HepG2 (cell line): Measurements from ENCODE around the gene IDH3A. TPM values are rescaled to one million over a fixed set of nuclear protein-coding genes. Genes with fewer than 3 reads are reported as not detected.

ENCODE experiments used
- ATAC-seq: fragments of 200-7000 bp; cut with Tn5 transposase; 3 replicates; pipeline ENCODE4 v1.9.1; 2020; ENCODE audit warnings: mild to moderate bottlenecking, moderate library complexity
- BruUV-seq: library from RNA; stranded (reverse); fragments of 400-500 nt; replicated peaks from 2 replicates; lab custom pipeline; 2021; lab: Mats Ljungman, UMichigan
- CTCF ChIA-PET: fragments of 300-600 bp; formaldehyde crosslinking; extraction: SDS; loops from one replicate; lab custom pipeline; 2021; ENCODE audit warnings: low total read pairs, inconsistent platforms, low intra/inter-chr PET ratio; lab: Yijun Ruan, JAX
- POLR2A ChIA-PET: fragments of 350-600 bp; sonication (Branson Sonifier 250); formaldehyde crosslinking; loops from one replicate; lab custom pipeline; 2020; ENCODE audit warnings: antibody characterized with exemption, inconsistent platforms; lab: Yijun Ruan, JAX
- DNase-seq: peaks from one replicate; pipeline ENCODE4 v3.0.0-alpha.2; 2015; ENCODE audit warnings: low spot score
- FAIRE-seq: peaks from 3 replicates; lab custom pipeline; 2011; peaks lifted over from hg19 to GRCh38; lab: Jason Lieb, UNC
- H2AFZ ChIP-seq: one replicate; pipeline ENCODE4 v1.6.1; 2011; ENCODE audit warnings: low read length, inconsistent platforms
- H3K27ac ChIP-seq: fragments of 300-600 bp; 3 replicates; pipeline ENCODE4 v1.8.0; 2011; ENCODE audit warnings: mixed run types, mild to moderate bottlenecking, mixed read lengths, low read length, inconsistent platforms; ENCODE audit not compliant: insufficient read depth; ENCODE audit errors: extremely low read length
- H3K27me3 ChIP-seq, 2 experiments: fragments of 200-600 bp in 1 of 2; 2 replicates in 1 of 2; 3 replicates in 1 of 2; pipeline versions ENCODE4 v1.6.0 to v1.8.0; 2011; ENCODE audit warnings: low read length in 2 of 2, mild to moderate bottlenecking in 2 of 2, moderate library complexity in 2 of 2, inconsistent platforms in 1 of 2; ENCODE audit not compliant: insufficient read depth in 2 of 2, control insufficient read depth in 1 of 2
- H3K36me3 ChIP-seq, 2 experiments: fragments of 200-600 bp in 1 of 2; replicated peaks in 1 of 2; 2 replicates in 1 of 2; 3 replicates in 1 of 2; pipeline versions ENCODE4 v1.5.1 to v1.8.0; 2011; ENCODE audit warnings: low read length in 2 of 2, inconsistent platforms in 1 of 2; ENCODE audit not compliant: insufficient read depth in 2 of 2, control insufficient read depth in 1 of 2
- H3K4me1 ChIP-seq: 2 replicates; pipeline ENCODE4 v1.5.1; 2012; ENCODE audit warnings: low read length, inconsistent platforms; ENCODE audit not compliant: insufficient read depth
- H3K4me2 ChIP-seq: 2 replicates; pipeline ENCODE4 v1.6.0; 2011; ENCODE audit warnings: low read depth, low read length, inconsistent platforms
- H3K4me3 ChIP-seq, 3 experiments: fragments of 200-600 bp in 1 of 3; sonication (generic), shearing (Covaris generic) in 1 of 3; replicated peaks in 1 of 3; 2 replicates each; pipeline ENCODE4 v1.5.1; 2011 to 2016; ENCODE audit warnings: low read length in 3 of 3, inconsistent platforms in 2 of 3, low read depth in 2 of 3, mild to moderate bottlenecking in 2 of 3, control low read depth in 1 of 3, mixed read lengths in 1 of 3; ENCODE audit not compliant: insufficient read depth in 1 of 3
- H3K79me2 ChIP-seq: one replicate; pipeline ENCODE4 v1.6.1; 2011; ENCODE audit warnings: low read length, inconsistent platforms; ENCODE audit not compliant: insufficient read depth
- H3K9ac ChIP-seq: 2 replicates; pipeline ENCODE4 v1.6.0; 2011; ENCODE audit warnings: mild to moderate bottlenecking, low read depth, low read length, inconsistent platforms; ENCODE audit not compliant: insufficient read depth
- H3K9me3 ChIP-seq: 2 replicates; pipeline ENCODE4 v1.5.1; 2012; ENCODE audit warnings: mild to moderate bottlenecking, low read length
- H4K20me1 ChIP-seq: 2 replicates; pipeline ENCODE4 v1.6.0; 2011; ENCODE audit warnings: inconsistent platforms, mild to moderate bottlenecking, low read length, moderate library complexity; ENCODE audit not compliant: insufficient read depth
- HMG20B ChIP-seq: conservative IDR thresholded peaks from 2 replicates; pipeline ENCODE4 v1.6.1; 2016; ENCODE audit warnings: missing genetic modification reagents, missing compliant biosample characterization
- ZNF121 ChIP-seq: sonication (generic); formaldehyde crosslinking; IDR thresholded peaks from 2 replicates; pipeline ENCODE4 v1.5.0; 2020; ENCODE audit warnings: mild to moderate bottlenecking, missing genetic modification reagents
- ZNF143 ChIP-seq: sonication (generic); formaldehyde crosslinking; IDR thresholded peaks from 2 replicates; pipeline ENCODE4 v1.4.0; 2020; ENCODE audit warnings: missing genetic modification reagents
- ZNF274 ChIP-seq: sonication (generic); formaldehyde crosslinking; IDR thresholded peaks from 2 replicates; pipeline ENCODE4 v1.5.1; 2020; ENCODE audit warnings: mild to moderate bottlenecking, missing genetic modification reagents
- ZSCAN12 ChIP-seq: sonication (generic); formaldehyde crosslinking; IDR thresholded peaks from 2 replicates; pipeline ENCODE4 v1.9.0; 2021; ENCODE audit warnings: mild to moderate bottlenecking, missing genetic modification reagents
- WGBS: methylation state at CpG from one replicate; pipeline ENCODE4 v1.1.6; 2017; ENCODE audit warnings: low lambda C conversion rate; 5-methylcytosine and 5-hydroxymethylcytosine counted together
- in situ Hi-C: cut with HindIII; loops from 2 replicates; pipeline ENCODE4 v1.10.0; 2017; ENCODE audit warnings: low pct_unique_long_range_greater_than_20kb; ENCODE audit not compliant: extremely low pct_ligation_motif_present
- intact Hi-C: fragments of 100-400 bp; cut with micrococcal nuclease; formaldehyde crosslinking; loops from one replicate; pipeline ENCODE4 v1.10.0; 2022; ENCODE audit not compliant: unreplicated experiment
- polyA plus RNA-seq, 8 experiments: library from polyadenylated mRNA; depleted of rRNA in 3 of 8; stranded (reverse) in 7 of 8; unstranded in 1 of 8; fragments of >200 nt; fragmentation: Illumina TruSeq in 4 of 8; extraction: Trizol in 4 of 8; gene quantifications; 2 replicates each; pipeline versions ENCODE4 v1.2.1 to v1.2.3, GENCODE V29; 2011 to 2016; ENCODE audit warnings: low read depth in 4 of 8, missing spikeins in 1 of 8, mixed read lengths in 1 of 8; ENCODE audit not compliant: insufficient read depth in 1 of 8
- total RNA-seq, 5 experiments: library from RNA; depleted of rRNA; stranded (reverse); fragments of >200 nt; fragmentation: Illumina TruSeq; extraction: Trizol; gene quantifications; 2 replicates each; pipeline ENCODE4 v1.2.3, GENCODE V29; 2016; ENCODE audit warnings: low read depth in 1 of 5
- TF ChIP-seq, protein P1 (sequence below): sonication (generic); formaldehyde crosslinking; IDR thresholded peaks from 2 replicates; pipeline ENCODE4 v1.4.0; 2020; ENCODE audit warnings: missing genetic modification reagents
- TF ChIP-seq, protein P2 (sequence below): IDR thresholded peaks from 2 replicates; pipeline ENCODE4 v1.6.1; 2016; ENCODE audit warnings: low read depth, borderline replicate concordance
- TF ChIP-seq, protein P3 (sequence below): sonication (generic); formaldehyde crosslinking; IDR thresholded peaks from 2 replicates; pipeline ENCODE4 v1.4.0; 2020; ENCODE audit warnings: missing genetic modification reagents

IDH3A gene
- total and polyA plus RNA-seq, 2 of the 13 experiments (the other 11 are each of a cell fraction or from before 2014, with no cell fraction given), result 40.7 to 50.7 TPM

DNA sequence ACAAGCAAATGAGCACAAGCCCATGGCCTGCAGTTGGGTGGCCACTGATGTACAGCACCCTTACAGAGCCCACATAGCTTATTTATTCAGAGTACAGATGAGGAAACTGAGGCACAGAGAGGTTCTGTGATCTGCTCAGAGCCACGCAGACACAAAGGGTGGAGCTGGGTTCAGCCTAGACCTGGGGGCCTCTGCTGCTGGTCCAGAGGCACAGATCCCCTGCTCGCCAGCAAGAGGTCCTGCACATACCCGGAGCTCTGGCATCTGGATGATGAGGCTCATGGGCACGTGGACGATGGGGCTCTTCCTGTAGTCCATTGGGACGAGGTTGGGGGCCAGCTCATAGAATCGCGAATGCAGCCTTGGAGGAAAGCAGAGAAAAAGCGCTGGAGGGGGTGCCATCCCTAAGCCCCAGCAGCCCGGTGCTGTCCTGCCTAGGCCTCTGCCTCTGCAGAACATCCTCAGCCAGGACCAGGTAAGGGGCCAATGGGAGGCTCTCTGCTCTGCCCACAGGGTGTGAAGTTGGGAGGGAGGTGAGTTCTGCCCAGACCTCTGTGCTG is 38.2 kb upstream of the IDH3A start (continued):
- TF ChIP-seq, protein P1, sequence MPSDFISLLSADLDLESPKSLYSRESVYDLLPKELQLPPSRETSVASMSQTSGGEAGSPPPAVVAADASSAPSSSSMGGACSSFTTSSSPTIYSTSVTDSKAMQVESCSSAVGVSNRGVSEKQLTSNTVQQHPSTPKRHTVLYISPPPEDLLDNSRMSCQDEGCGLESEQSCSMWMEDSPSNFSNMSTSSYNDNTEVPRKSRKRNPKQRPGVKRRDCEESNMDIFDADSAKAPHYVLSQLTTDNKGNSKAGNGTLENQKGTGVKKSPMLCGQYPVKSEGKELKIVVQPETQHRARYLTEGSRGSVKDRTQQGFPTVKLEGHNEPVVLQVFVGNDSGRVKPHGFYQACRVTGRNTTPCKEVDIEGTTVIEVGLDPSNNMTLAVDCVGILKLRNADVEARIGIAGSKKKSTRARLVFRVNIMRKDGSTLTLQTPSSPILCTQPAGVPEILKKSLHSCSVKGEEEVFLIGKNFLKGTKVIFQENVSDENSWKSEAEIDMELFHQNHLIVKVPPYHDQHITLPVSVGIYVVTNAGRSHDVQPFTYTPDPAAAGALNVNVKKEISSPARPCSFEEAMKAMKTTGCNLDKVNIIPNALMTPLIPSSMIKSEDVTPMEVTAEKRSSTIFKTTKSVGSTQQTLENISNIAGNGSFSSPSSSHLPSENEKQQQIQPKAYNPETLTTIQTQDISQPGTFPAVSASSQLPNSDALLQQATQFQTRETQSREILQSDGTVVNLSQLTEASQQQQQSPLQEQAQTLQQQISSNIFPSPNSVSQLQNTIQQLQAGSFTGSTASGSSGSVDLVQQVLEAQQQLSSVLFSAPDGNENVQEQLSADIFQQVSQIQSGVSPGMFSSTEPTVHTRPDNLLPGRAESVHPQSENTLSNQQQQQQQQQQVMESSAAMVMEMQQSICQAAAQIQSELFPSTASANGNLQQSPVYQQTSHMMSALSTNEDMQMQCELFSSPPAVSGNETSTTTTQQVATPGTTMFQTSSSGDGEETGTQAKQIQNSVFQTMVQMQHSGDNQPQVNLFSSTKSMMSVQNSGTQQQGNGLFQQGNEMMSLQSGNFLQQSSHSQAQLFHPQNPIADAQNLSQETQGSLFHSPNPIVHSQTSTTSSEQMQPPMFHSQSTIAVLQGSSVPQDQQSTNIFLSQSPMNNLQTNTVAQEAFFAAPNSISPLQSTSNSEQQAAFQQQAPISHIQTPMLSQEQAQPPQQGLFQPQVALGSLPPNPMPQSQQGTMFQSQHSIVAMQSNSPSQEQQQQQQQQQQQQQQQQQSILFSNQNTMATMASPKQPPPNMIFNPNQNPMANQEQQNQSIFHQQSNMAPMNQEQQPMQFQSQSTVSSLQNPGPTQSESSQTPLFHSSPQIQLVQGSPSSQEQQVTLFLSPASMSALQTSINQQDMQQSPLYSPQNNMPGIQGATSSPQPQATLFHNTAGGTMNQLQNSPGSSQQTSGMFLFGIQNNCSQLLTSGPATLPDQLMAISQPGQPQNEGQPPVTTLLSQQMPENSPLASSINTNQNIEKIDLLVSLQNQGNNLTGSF (CRISPR knock-in tag), result no peak
- TF ChIP-seq, protein P2, sequence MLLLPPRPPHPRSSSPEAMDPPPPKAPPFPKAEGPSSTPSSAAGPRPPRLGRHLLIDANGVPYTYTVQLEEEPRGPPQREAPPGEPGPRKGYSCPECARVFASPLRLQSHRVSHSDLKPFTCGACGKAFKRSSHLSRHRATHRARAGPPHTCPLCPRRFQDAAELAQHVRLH (CRISPR knock-in tag), result no peak
- TF ChIP-seq ZNF143 (CRISPR knock-in tag) (no peak), ZSCAN12 (CRISPR knock-in tag) (no peak), ZNF274 (CRISPR knock-in tag) (no peak)
- TF ChIP-seq, all 625 proteins: peak for 0

DNA sequence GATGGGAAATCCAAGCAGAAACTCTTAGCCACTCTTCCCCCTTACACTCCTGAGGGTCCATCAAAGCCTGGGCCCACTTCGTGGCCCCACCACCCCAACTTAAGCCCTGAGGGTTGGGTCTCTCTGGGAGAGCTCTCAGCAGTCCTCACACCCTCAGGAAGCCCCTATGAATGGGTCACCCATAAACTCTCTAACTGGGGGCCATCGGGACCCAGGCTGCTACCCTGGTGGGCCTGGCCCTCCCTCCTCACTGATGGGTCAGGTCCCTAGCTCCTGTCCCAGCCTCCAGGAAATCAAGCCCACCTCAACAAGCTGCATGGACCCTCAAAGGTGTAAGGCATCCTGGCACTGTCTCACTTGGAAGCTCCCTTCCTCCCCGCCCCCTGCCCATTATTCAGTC is 37.4 kb upstream of the IDH3A start:
- Histone ChIP-seq H3K4me2 (no peak overlapping the region), H3K36me3 (no peaks in the 10 kb centered on the region), H4K20me1 (no peaks in the 10 kb centered on the region), H2AFZ (no peak overlapping the region), H3K9ac (no peak overlapping the region), H3K4me1 (no peaks in the 10 kb centered on the region), H3K4me3 (no peak overlapping the region), H3K27ac (no peak overlapping the region), H3K79me2 (no peaks in the 10 kb centered on the region), H3K27me3 (no peaks in the 10 kb centered on the region), H3K9me3 (no peaks in the 10 kb centered on the region)
- ChIA-PET CTCF (interaction anchor here (3.7 kb wide), 1 partner anchor 84 kb away, joined by 43 read pairs; no protein-coding TSS in a partner anchor), POLR2A (no interaction called here)
- intact Hi-C loops (no loop called here), in situ Hi-C loops (loop anchor here (5.0 kb wide), 2 partner anchors 86 to 131 kb away; no protein-coding TSS in a partner anchor)
- WGBS, result 0% methylated on average over 2 of the region's 3 CpGs
- FAIRE-seq, result no peak
- no peak for DNase-seq
- ATAC-seq, result no peak
- no TSS peak for BruUV-seq
- TF ChIP-seq, protein P3, sequence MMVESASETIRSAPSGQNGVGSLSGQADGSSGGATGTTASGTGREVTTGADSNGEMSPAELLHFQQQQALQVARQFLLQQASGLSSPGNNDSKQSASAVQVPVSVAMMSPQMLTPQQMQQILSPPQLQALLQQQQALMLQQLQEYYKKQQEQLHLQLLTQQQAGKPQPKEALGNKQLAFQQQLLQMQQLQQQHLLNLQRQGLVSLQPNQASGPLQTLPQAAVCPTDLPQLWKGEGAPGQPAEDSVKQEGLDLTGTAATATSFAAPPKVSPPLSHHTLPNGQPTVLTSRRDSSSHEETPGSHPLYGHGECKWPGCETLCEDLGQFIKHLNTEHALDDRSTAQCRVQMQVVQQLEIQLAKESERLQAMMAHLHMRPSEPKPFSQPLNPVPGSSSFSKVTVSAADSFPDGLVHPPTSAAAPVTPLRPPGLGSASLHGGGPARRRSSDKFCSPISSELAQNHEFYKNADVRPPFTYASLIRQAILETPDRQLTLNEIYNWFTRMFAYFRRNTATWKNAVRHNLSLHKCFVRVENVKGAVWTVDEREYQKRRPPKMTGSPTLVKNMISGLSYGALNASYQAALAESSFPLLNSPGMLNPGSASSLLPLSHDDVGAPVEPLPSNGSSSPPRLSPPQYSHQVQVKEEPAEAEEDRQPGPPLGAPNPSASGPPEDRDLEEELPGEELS, result no peak
- TF ChIP-seq ZNF121 (CRISPR knock-in tag), result no peak
- TF ChIP-seq HMG20B (CRISPR knock-in tag), result no peak
